Erythroblast (primary cell): ENCODE measurements around the gene MTRF1.

Experiments
- GATA1 ChIP-seq: IDR thresholded peaks from 2 replicates; pipeline ENCODE4 v1.6.1; 2011; ENCODE audit warnings: low read depth, mild to moderate bottlenecking, control low read depth, low read length, moderate library complexity
- POLR2A ChIP-seq: IDR thresholded peaks from 2 replicates; pipeline ENCODE4 v1.6.1; 2011; ENCODE audit warnings: mild to moderate bottlenecking, low read length

- TF ChIP-seq POLR2A = no peak
- TF ChIP-seq GATA1 = no peak
Observed at GRCh38 chr13:41203810-41204209, 59.6 kb downstream of the MTRF1 start.
